Caco-2 (cell line): ENCODE data around the gene LNX2. TPM values are rescaled to one million over a fixed set of nuclear protein-coding genes. Genes with fewer than 3 reads are reported as not detected.

ENCODE experiments used
- BruUV-seq: library from RNA; stranded (reverse); fragments of 400-500 nt; replicated peaks from 2 replicates; lab custom pipeline; 2021; lab: Mats Ljungman, UMichigan
- CTCF ChIA-PET: fragments of 300-600 bp; sonication (Branson Sonifier 250); formaldehyde crosslinking; loops from one replicate; lab custom pipeline; 2022; ENCODE audit warnings: antibody characterized with exemption; lab: Charles Lee
- POLR2A ChIA-PET: fragments of 300-600 bp; sonication (Branson Sonifier 250); formaldehyde crosslinking; loops from one replicate; lab custom pipeline; 2022; ENCODE audit warnings: antibody characterized with exemption; lab: Charles Lee
- DNase-seq, 2 experiments: peaks; one replicate each; pipeline versions ENCODE4 v3.0.0 to v3.0.0-alpha.2; 2020 to 2022
- H3K27me3 ChIP-seq: replicated peaks from 2 replicates; pipeline ENCODE4 v1.6.0; 2011; ENCODE audit warnings: low read length; ENCODE audit not compliant: control insufficient read depth, insufficient read depth
- H3K36me3 ChIP-seq: 2 replicates; pipeline ENCODE4 v1.5.1; 2011; ENCODE audit warnings: low read length; ENCODE audit not compliant: control insufficient read depth, insufficient read depth
- H3K4me1 ChIP-seq: fragments of 250-450 bp; sonication (Bioruptor Pico); 2 replicates; pipeline ENCODE4 v1.5.1; 2020; ENCODE audit warnings: mild to moderate bottlenecking
- H3K4me3 ChIP-seq: 2 replicates; pipeline ENCODE4 v1.5.1; 2011; ENCODE audit warnings: low read depth, mild to moderate bottlenecking, control low read depth, low read length
- H3K9me3 ChIP-seq: fragments of 250-450 bp; sonication (Bioruptor Pico); 2 replicates; pipeline ENCODE4 v1.5.1; 2020; ENCODE audit warnings: mild to moderate bottlenecking, moderate library complexity
- H3K27ac Mint-ChIP-seq: one replicate; pipeline ENCODE4 v1.8.0; 2022; ENCODE audit warnings: mixed read lengths; ENCODE audit not compliant: unreplicated experiment
- H3K27me3 Mint-ChIP-seq: one replicate; pipeline ENCODE4 v1.8.0; 2022; ENCODE audit warnings: mixed read lengths; ENCODE audit not compliant: insufficient read depth, unreplicated experiment
- H3K36me3 Mint-ChIP-seq: one replicate; pipeline ENCODE4 v1.8.0; 2022; ENCODE audit warnings: mild to moderate bottlenecking, mixed read lengths; ENCODE audit not compliant: insufficient read depth, unreplicated experiment
- H3K4me1 Mint-ChIP-seq: one replicate; pipeline ENCODE4 v1.8.0; 2022; ENCODE audit warnings: low read depth, mixed read lengths; ENCODE audit not compliant: unreplicated experiment
- H3K4me3 Mint-ChIP-seq: one replicate; pipeline ENCODE4 v1.8.0; 2022; ENCODE audit warnings: mild to moderate bottlenecking, moderate library complexity, mixed read lengths; ENCODE audit not compliant: unreplicated experiment
- H3K9me3 Mint-ChIP-seq: one replicate; pipeline ENCODE4 v1.8.0; 2022; ENCODE audit warnings: mixed read lengths; ENCODE audit not compliant: unreplicated experiment
- CTCF ChIP-seq, 2 experiments: fragments of 200-600 bp in 1 of 2; IDR thresholded peaks; 1 replicate in 1 of 2; 2 replicates in 1 of 2; pipeline versions ENCODE4 v1.5.1 to v1.8.0; 2011 to 2022; ENCODE audit warnings: antibody characterized with exemption in 1 of 2, control low read depth in 1 of 2, inconsistent platforms in 1 of 2, low read depth in 1 of 2, low read length in 1 of 2, mild to moderate bottlenecking in 1 of 2, moderate library complexity in 1 of 2; ENCODE audit not compliant: insufficient read depth in 1 of 2, severe bottlenecking in 1 of 2, unreplicated experiment in 1 of 2
- intact Hi-C: fragments of 100-400 bp; cut with micrococcal nuclease; formaldehyde crosslinking; loops from one replicate; pipeline ENCODE4 v1.10.0; 2022; ENCODE audit not compliant: unreplicated experiment
- total RNA-seq: library from RNA; stranded (reverse); gene quantifications from 2 replicates; pipeline ENCODE4 v1.2.3, GENCODE V29; 2022

Gene LNX2
- total RNA-seq, 1 experiment from 2014 or later = 24.4 TPM

- H3K27me3 Mint-ChIP-seq = peaks cover 12% of the 10 kb centered on the region
- TF ChIP-seq CTCF (IDR thresholded peaks at IDR 0.05; ENCODE audit: insufficient read depth in 1 of 2, low read depth in 1 of 2, low read length in 1 of 2, severe bottlenecking in 1 of 2, unreplicated experiment in 1 of 2) = no peak
- POLR2A ChIA-PET = interaction anchor here (0.6 kb wide), 1 partner anchor 1102 kb away, joined by 3 read pairs; no protein-coding TSS in a partner anchor
- no peaks in the 10 kb centered on the region for H3K4me1 Mint-ChIP-seq
- H3K4me3 Mint-ChIP-seq = no peak overlapping the region
- DNase-seq = no peak
- intact Hi-C loops = no loop called here
- Histone ChIP-seq H3K4me3 (no peak overlapping the region), H3K36me3 (no peaks in the 10 kb centered on the region), H3K9me3 (no peaks in the 10 kb centered on the region), H3K4me1 (no peaks in the 10 kb centered on the region), H3K27me3 (no peaks in the 10 kb centered on the region)
- CTCF ChIA-PET = interaction anchor here (1.4 kb wide), 1 partner anchor 161 kb away, joined by 5 read pairs; no protein-coding TSS in a partner anchor
- H3K27ac Mint-ChIP-seq = no peak overlapping the region
- no peaks in the 10 kb centered on the region for H3K9me3 Mint-ChIP-seq
- BruUV-seq = no TSS peak
- peaks cover 6% of the 10 kb centered on the region for H3K36me3 Mint-ChIP-seq
Measured at GRCh38 chr13:27523346-27524073, 96.8 kb downstream of the LNX2 start.

GRCh38 chr13:27522847-27523246 lies 97.5 kb downstream of the LNX2 start:
- Mint-ChIP-seq H3K27ac (no peak overlapping the region), H3K27me3 (peaks cover 14% of the 10 kb centered on the region), H3K4me3 (no peak overlapping the region), H3K4me1 (no peaks in the 10 kb centered on the region), H3K36me3 (peaks cover 6% of the 10 kb centered on the region), H3K9me3 (no peaks in the 10 kb centered on the region)
- Histone ChIP-seq H3K4me3 (no peak overlapping the region), H3K9me3 (no peaks in the 10 kb centered on the region), H3K4me1 (no peaks in the 10 kb centered on the region), H3K36me3 (no peaks in the 10 kb centered on the region), H3K27me3 (no peaks in the 10 kb centered on the region)
- DNase-seq = no peak
- no TSS peak for BruUV-seq
- POLR2A ChIA-PET = no interaction called here
- intact Hi-C loops = no loop called here
- no peak for TF ChIP-seq CTCF (IDR thresholded peaks at IDR 0.05; ENCODE audit: insufficient read depth in 1 of 2, low read depth in 1 of 2, low read length in 1 of 2, severe bottlenecking in 1 of 2, unreplicated experiment in 1 of 2)
- CTCF ChIA-PET = no interaction called here

GRCh38 chr13:27516103-27516502 lies 104.2 kb downstream of the LNX2 start:
- ChIA-PET POLR2A (no interaction called here), CTCF (interaction anchor here (0.7 kb wide), 1 partner anchor 19 kb away, joined by 3 read pairs; no protein-coding TSS in a partner anchor)
- Histone ChIP-seq H3K4me1 (no peaks in the 10 kb centered on the region), H3K4me3 (no peak overlapping the region), H3K36me3 (no peaks in the 10 kb centered on the region), H3K9me3 (no peaks in the 10 kb centered on the region), H3K27me3 (no peaks in the 10 kb centered on the region)
- Mint-ChIP-seq H3K9me3 (no peaks in the 10 kb centered on the region), H3K27ac (no peak overlapping the region), H3K4me3 (no peak overlapping the region), H3K27me3 (peaks cover 22% of the 10 kb centered on the region), H3K36me3 (no peaks in the 10 kb centered on the region), H3K4me1 (no peaks in the 10 kb centered on the region)
- TF ChIP-seq CTCF (IDR thresholded peaks at IDR 0.05; ENCODE audit: insufficient read depth in 1 of 2, low read depth in 1 of 2, low read length in 1 of 2, severe bottlenecking in 1 of 2, unreplicated experiment in 1 of 2) = no peak
- intact Hi-C loops = no loop called here
- BruUV-seq = no TSS peak
- DNase-seq = no peak
